GM21619 (cell line): ENCODE results near the gene SLC1A2.

Experiments used
- ATAC-seq: cut with Tn5 transposase; IDR thresholded peaks from one replicate; pipeline ENCODE4 v1.9.1; 2021; ENCODE audit not compliant: unreplicated experiment

The SLC1A2 gene

GRCh38 chr11:35330156-35330889 is 89.0 kb downstream of the SLC1A2 start:
- no peak for ATAC-seq

- ATAC-seq: no peak
Observed at GRCh38 chr11:35327829-35328228, 91.5 kb downstream of the SLC1A2 start.

GRCh38 chr11:35326266-35326879 is 93.0 kb downstream of the SLC1A2 start:
- ATAC-seq: no peak

- no peak for ATAC-seq
Observed at GRCh38 chr11:35324981-35325380, 94.4 kb downstream of the SLC1A2 start.

GRCh38 chr11:35324183-35324886 is 95.0 kb downstream of the SLC1A2 start:
- no peak for ATAC-seq

- no peak for ATAC-seq
Observed at GRCh38 chr11:35323076-35323868, 96.1 kb downstream of the SLC1A2 start.

- ATAC-seq: no peak
Observed at GRCh38 chr11:35322318-35322979, 96.9 kb downstream of the SLC1A2 start.

- ATAC-seq: no peak
Observed at GRCh38 chr11:35321532-35322317, 97.6 kb downstream of the SLC1A2 start.

- ATAC-seq: no peak
Observed at GRCh38 chr11:35321111-35321510, 98.2 kb downstream of the SLC1A2 start.

GRCh38 chr11:35318977-35319925 is 100.1 kb downstream of the SLC1A2 start:
- peak; percentile 79 for ATAC-seq

- ATAC-seq: no peak
Observed at GRCh38 chr11:35318309-35318708, 101.0 kb downstream of the SLC1A2 start.

- ATAC-seq: no peak
Observed at GRCh38 chr11:35317253-35317652, 102.1 kb downstream of the SLC1A2 start.

GRCh38 chr11:35316161-35316560 is 103.2 kb downstream of the SLC1A2 start:
- ATAC-seq: no peak

- ATAC-seq: peak; percentile 10
Observed at GRCh38 chr11:35313760-35314153, 105.6 kb downstream of the SLC1A2 start.

GRCh38 chr11:35313066-35313759 is 106.1 kb downstream of the SLC1A2 start:
- ATAC-seq: peak; percentile 92

- no peak for ATAC-seq
Observed at GRCh38 chr11:35311331-35311730, 108.0 kb downstream of the SLC1A2 start.

GRCh38 chr11:35308157-35308556 is 111.2 kb downstream of the SLC1A2 start:
- ATAC-seq: no peak

GRCh38 chr11:35307221-35307621 is 112.1 kb downstream of the SLC1A2 start:
- no peak for ATAC-seq
